GM10266 (cell line): ENCODE results near the gene KCNN3.

ENCODE experiments used
- DNase-seq: peaks from one replicate; pipeline ENCODE4 v3.0.0; 2012; ENCODE audit errors: extremely low spot score
- CTCF ChIP-seq: IDR thresholded peaks from 2 replicates; pipeline ENCODE4 v1.5.1; 2012; ENCODE audit warnings: mild to moderate bottlenecking, low read depth; ENCODE audit not compliant: control insufficient read depth, insufficient read depth; ENCODE audit errors: missing control alignments

Gene KCNN3

GRCh38 chr1:154768456-154769125 is 101.5 kb downstream of the KCNN3 start:
- no peak for TF ChIP-seq CTCF
- DNase-seq: no peak

GRCh38 chr1:154767315-154768240 is 102.5 kb downstream of the KCNN3 start:
- no peak for TF ChIP-seq CTCF
- no peak for DNase-seq

GRCh38 chr1:154765970-154766369 is 104.1 kb downstream of the KCNN3 start:
- DNase-seq: peak; percentile 38
- TF ChIP-seq CTCF: peak; percentile 33

- no peak for DNase-seq
- no peak for TF ChIP-seq CTCF
Observed at GRCh38 chr1:154764773-154765172, 105.3 kb downstream of the KCNN3 start.

GRCh38 chr1:154764181-154764580 is 105.9 kb downstream of the KCNN3 start:
- no peak for DNase-seq
- TF ChIP-seq CTCF: no peak

GRCh38 chr1:154760469-154760933 is 109.6 kb downstream of the KCNN3 start:
- DNase-seq: peak; percentile 82
- TF ChIP-seq CTCF: peak; percentile 78

GRCh38 chr1:154759793-154760192 is 110.3 kb downstream of the KCNN3 start:
- no peak for TF ChIP-seq CTCF
- no peak for DNase-seq
